ENCODE measurements around the gene PARP1.
A peak's percentile ranks its signal among the peaks of the same experiment; 100 is the strongest.

The PARP1 gene

DNA sequence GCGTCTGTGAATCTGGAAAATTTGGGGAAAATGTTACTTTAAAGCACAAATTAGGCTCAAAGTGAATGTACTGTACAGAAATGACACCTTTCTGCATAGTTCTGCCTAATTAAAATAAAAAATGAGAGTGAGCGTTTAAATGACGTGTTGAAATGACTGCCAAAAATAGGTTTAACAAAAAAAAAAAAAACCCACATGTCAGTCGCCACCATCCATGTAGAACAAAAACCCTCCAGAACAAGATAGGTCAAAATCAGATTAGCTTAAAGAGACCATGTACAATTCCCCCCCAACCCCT lies 745 bp downstream of the PARP1 start:
- peak overlapping the region; percentile 68 for H3K4me3 ChIP-seq (replicated peaks; ENCODE audit: low read depth, low read length)
- no peak for DNase-seq (ENCODE audit: extremely low read depth, low read depth)
- TF ChIP-seq, protein P1, sequence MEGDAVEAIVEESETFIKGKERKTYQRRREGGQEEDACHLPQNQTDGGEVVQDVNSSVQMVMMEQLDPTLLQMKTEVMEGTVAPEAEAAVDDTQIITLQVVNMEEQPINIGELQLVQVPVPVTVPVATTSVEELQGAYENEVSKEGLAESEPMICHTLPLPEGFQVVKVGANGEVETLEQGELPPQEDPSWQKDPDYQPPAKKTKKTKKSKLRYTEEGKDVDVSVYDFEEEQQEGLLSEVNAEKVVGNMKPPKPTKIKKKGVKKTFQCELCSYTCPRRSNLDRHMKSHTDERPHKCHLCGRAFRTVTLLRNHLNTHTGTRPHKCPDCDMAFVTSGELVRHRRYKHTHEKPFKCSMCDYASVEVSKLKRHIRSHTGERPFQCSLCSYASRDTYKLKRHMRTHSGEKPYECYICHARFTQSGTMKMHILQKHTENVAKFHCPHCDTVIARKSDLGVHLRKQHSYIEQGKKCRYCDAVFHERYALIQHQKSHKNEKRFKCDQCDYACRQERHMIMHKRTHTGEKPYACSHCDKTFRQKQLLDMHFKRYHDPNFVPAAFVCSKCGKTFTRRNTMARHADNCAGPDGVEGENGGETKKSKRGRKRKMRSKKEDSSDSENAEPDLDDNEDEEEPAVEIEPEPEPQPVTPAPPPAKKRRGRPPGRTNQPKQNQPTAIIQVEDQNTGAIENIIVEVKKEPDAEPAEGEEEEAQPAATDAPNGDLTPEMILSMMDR (IDR thresholded peaks at IDR 0.05; ENCODE audit: low read depth, low read length, missing control alignments), result no peak

DNA sequence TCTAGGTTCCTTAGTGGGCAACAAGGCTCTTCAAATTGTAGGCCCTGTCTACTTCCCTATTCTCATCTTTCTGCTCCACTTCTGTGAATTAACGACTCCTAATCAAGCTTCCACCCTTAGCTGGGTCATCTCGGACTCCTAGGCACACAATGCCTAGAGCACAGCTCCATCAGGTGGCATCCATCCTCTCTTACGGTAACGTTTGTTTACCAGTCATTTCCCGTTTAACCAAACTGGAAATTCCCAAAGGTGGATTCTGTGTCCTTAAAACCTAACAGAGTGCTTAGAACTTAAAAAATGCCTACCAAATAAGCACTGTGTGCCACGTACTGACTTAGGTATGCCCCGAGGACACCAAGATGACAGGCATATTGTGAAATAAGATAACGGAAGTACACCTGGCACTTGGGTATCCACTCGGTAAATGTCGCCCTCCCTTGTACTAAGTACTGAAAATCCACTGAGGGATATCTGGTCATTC lies 1.5 kb downstream of the PARP1 start:
- H3K4me3 ChIP-seq (replicated peaks; ENCODE audit: low read depth, low read length), result peak overlapping the region; percentile 68
- TF ChIP-seq, protein P1 (IDR thresholded peaks at IDR 0.05; ENCODE audit: low read depth, low read length, missing control alignments), result no peak
- DNase-seq (ENCODE audit: extremely low read depth, low read depth), result no peak

DNA sequence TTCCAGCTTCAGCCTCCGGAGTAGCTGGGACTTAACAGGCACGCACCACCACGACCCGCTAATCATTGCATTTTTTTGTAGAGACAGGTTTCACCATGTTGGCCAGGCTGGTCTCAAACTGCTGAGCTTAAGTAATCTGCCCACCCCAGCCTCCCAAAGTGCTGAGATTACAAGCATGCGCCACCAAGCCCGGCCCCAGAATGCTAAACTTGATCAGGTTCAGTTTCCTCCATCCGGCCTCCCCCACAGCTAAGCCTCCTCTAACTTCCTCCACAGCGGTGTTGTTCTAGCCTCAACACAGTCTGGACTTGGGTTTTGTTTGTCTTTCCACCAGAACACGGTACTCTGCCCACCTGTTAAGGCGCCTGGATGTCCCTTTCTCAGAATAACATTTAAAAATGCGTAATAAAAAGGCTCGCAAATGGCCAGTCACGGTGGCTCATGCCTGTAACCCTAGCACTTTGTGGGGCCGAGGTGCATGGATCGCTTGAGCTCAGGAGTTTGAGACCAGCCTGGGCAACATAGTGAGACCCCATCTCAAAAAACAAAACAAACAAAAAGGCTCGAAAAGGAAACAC lies 2.4 kb downstream of the PARP1 start:
- TF ChIP-seq, protein P1 (IDR thresholded peaks at IDR 0.05; ENCODE audit: low read depth, low read length, missing control alignments), result no peak

DNA sequence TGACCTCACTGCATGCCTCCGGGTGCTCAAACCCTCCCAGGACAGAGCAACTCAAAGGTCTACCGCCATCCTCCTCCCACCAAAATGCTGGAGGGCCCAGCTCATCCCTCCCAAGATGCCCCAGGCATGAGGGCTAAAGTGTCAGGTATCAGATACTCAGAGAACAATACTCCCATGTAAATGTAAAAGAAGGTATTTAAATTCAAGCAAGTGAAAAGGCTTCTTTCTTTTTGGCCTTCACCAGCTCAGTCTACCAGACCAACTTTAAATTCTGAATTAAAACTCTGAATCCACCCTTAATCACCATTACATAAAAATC lies 3.0 kb downstream of the PARP1 start:
- peak overlapping the region; percentile 68 for H3K4me3 ChIP-seq (replicated peaks; ENCODE audit: low read depth, low read length)

More for the DNA sequence above, 2.4 kb downstream of the PARP1 start:
- peak overlapping the region; percentile 68 for H3K4me3 ChIP-seq (replicated peaks; ENCODE audit: low read depth, low read length)
- DNase-seq (ENCODE audit: extremely low read depth, low read depth), result no peak

DNA sequence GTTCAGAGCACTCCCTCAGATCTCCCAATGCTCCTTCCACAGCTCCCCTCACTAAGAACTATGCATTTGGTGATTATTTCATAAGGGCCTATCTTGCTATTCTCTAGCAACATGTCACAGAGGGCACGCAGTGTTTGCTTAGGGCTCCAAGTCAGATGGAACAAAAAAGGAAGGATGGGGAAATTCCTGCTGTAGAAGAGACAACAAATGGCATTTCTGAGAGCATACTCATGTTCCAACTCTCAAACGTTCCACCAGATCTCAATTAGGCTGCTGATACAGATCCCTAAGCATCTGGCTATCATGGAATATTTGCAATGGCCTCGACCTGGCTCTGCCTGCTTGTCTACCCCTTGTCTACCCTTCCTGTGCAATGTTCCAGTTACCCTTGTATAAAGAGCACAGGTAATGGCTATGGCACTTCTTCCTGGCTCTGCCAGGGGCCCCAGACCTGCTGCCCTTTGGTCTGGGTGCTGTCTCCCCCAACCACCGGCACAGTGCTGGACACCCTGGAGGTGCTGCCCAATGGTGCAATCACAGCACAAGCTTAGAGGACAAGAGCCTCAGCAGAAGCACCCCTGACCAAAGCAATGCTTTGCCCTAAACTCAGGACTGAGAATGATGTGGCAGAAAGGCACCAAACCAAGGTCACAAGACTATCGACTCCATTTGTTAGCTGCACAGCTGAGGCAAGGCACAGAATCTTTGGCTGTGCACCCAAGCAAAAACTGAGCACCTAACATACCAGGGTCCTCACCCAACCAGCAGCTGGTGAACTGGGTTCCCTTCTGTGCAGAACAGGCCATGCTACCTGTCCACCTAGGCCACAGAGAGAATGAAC lies 3.6 kb downstream of the PARP1 start:
- DNase-seq (ENCODE audit: extremely low read depth, low read depth), result no peak
- peak overlapping the region; percentile 68 for H3K4me3 ChIP-seq (replicated peaks; ENCODE audit: low read depth, low read length)
- TF ChIP-seq, protein P1 (IDR thresholded peaks at IDR 0.05; ENCODE audit: low read depth, low read length, missing control alignments), result no peak

More for the DNA sequence above, 3.0 kb downstream of the PARP1 start:
- DNase-seq (ENCODE audit: extremely low read depth, low read depth), result no peak
- TF ChIP-seq, protein P1 (IDR thresholded peaks at IDR 0.05; ENCODE audit: low read depth, low read length, missing control alignments), result no peak

DNA sequence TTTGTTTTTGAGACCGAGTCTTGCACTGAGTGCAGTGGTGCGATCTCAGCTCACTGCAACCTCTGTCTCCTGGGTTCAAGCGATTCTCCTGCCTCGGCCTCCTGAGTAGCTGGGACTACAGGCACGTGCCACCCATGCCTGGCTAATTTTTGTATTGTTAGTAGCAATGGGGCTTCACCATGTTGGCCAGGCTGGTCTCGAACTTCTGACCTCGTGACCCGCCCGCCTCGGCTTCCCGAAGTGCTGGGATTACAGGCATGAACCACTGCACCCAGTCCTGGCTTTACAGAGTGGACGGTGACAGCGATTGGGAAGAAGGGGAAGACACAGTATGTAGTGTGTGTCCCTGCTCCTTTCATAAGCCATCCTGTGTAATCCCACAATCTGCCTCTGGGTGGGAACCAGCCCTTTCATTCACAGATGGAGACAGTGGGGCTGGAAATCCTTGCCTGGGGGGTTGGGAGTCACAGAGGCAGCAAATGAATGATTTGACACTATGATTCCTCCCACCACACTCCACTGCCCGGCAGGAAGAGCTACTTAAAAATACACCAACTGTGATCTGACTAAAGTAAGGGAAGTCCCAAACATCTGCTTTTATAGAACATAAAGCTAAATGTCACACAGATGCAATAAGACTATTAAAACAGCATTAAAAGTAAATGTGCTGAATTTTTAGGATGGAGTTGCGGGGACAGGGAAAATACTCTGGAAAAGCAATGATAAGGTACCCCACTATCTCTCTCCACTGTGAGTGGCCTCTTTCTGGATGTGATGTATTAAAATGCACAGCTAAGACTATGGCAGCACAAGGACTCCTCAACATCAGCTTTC lies 4.5 kb downstream of the PARP1 start:
- no peak overlapping the region for H3K4me3 ChIP-seq (replicated peaks; ENCODE audit: low read depth, low read length)
- DNase-seq (ENCODE audit: extremely low read depth, low read depth), result no peak
- TF ChIP-seq, protein P1 (IDR thresholded peaks at IDR 0.05; ENCODE audit: low read depth, low read length, missing control alignments), result peak; percentile 23
